Stimulated activated CD8-positive, alpha-beta memory T cell treated with anti-CD3 and anti-CD28 coated beads, Interleukin-12 subunit alpha, Interleukin-12 subunit beta, amount 100 ng/mL, for 24 hours (primary cell): ENCODE data around the gene MRPS25.

Experiments used
- DNase-seq: peaks from one replicate; pipeline ENCODE4 v3.0.0-alpha.2; 2020; ENCODE audit errors: extremely low read depth

The MRPS25 gene

GRCh38 chr3:15064835-15065549, at the start of gene MRPS25:
TSS of gene MRPS25 (minus strand) at chr3:15065315. CDS start at chr3:15065194, 121 bp downstream.
- peak; percentile 59 for DNase-seq

- no peak for DNase-seq
These were observed 48.8 kb upstream of the MRPS25 start for GRCh38 chr3:15113884-15114283.

GRCh38 chr3:15113471-15113870, 48.4 kb upstream of the MRPS25 start:
- no peak for DNase-seq

- DNase-seq, result no peak
These were observed 46.9 kb upstream of the MRPS25 start for GRCh38 chr3:15112011-15112410.

GRCh38 chr3:15110206-15110605, 45.1 kb upstream of the MRPS25 start:
- no peak for DNase-seq

- DNase-seq, result no peak
These were observed 43.8 kb upstream of the MRPS25 start for GRCh38 chr3:15108869-15109268.

GRCh38 chr3:15108082-15108545, 43.0 kb upstream of the MRPS25 start:
- DNase-seq, result peak; percentile 36

GRCh38 chr3:15107075-15107947, 42.2 kb upstream of the MRPS25 start:
- no peak for DNase-seq

GRCh38 chr3:15102836-15103235, 37.7 kb upstream of the MRPS25 start:
- DNase-seq, result no peak

GRCh38 chr3:15102256-15102655, 37.1 kb upstream of the MRPS25 start:
- no peak for DNase-seq

GRCh38 chr3:15099364-15100098, 34.4 kb upstream of the MRPS25 start:
- no peak for DNase-seq

GRCh38 chr3:15098503-15099363, 33.6 kb upstream of the MRPS25 start, which contains the start of gene RBSN:
TSS of gene RBSN (minus strand) at chr3:15099148. CDS start at chr3:15096120, 3,028 bp downstream.
- DNase-seq, result peak; percentile 89

GRCh38 chr3:15097891-15098290, 32.8 kb upstream of the MRPS25 start:
- DNase-seq, result no peak

GRCh38 chr3:15096046-15096445, 30.9 kb upstream of the MRPS25 start:
- no peak for DNase-seq

GRCh38 chr3:15094187-15094875, 29.2 kb upstream of the MRPS25 start:
- DNase-seq, result no peak

- DNase-seq, result no peak
These were observed 27.6 kb upstream of the MRPS25 start for GRCh38 chr3:15092686-15093085.

- no peak for DNase-seq
These were observed 26.5 kb upstream of the MRPS25 start for GRCh38 chr3:15091575-15091974.

GRCh38 chr3:15089201-15089600, 24.1 kb upstream of the MRPS25 start:
- DNase-seq, result no peak

GRCh38 chr3:15086699-15087098, 21.6 kb upstream of the MRPS25 start:
- no peak for DNase-seq

- no peak for DNase-seq
These were observed 21.1 kb upstream of the MRPS25 start for GRCh38 chr3:15086263-15086662.
